Esophagus (tissue), 2 donors: ENCODE results near the gene COX10. TPM values are rescaled to one million over a fixed set of nuclear protein-coding genes. Genes with fewer than 3 reads are reported as not detected.

Experiments used
- H3K27ac ChIP-seq, 2 donors: one replicate each; pipeline ENCODE4 v1.5.1; 2013; ENCODE audit warnings: low read depth in 2 of 2, mild to moderate bottlenecking in 2 of 2, inconsistent platforms in 1 of 2, low read length in 1 of 2, moderate library complexity in 1 of 2
- H3K27me3 ChIP-seq, 2 donors: one replicate each; pipeline ENCODE4 v1.6.1; 2013; ENCODE audit warnings: low read length in 2 of 2, control low read depth in 1 of 2, mild to moderate bottlenecking in 1 of 2; ENCODE audit not compliant: insufficient read depth in 2 of 2, control insufficient read depth in 1 of 2
- H3K36me3 ChIP-seq, 2 donors: one replicate each; pipeline ENCODE4 v1.6.1; 2013; ENCODE audit warnings: low read length in 1 of 2; ENCODE audit not compliant: control insufficient read depth in 2 of 2, insufficient read depth in 2 of 2
- H3K4me1 ChIP-seq, 2 donors: one replicate each; pipeline ENCODE4 v1.6.1; 2013; ENCODE audit warnings: low read length in 1 of 2; ENCODE audit not compliant: control insufficient read depth in 2 of 2, insufficient read depth in 2 of 2
- H3K4me3 ChIP-seq, 2 donors: one replicate each; pipeline ENCODE4 v1.5.1; 2013; ENCODE audit warnings: low read length in 2 of 2, mild to moderate bottlenecking in 2 of 2, low read depth in 1 of 2, moderate library complexity in 1 of 2
- H3K9me3 ChIP-seq, 2 donors: one replicate each; pipeline ENCODE4 v1.6.1; 2013; ENCODE audit warnings: mild to moderate bottlenecking in 2 of 2, low read depth in 1 of 2, low read length in 1 of 2, moderate library complexity in 1 of 2; ENCODE audit not compliant: control insufficient read depth in 2 of 2, insufficient read depth in 1 of 2
- WGBS, 2 donors: extraction: QIAGEN DNeasy Blood & Tissue Kit; methylation state at CpG; one replicate each; pipeline ENCODE4 v1.1.7; 2013; 5-methylcytosine and 5-hydroxymethylcytosine counted together
- polyA plus RNA-seq, 2 donors: library from polyadenylated mRNA; stranded (reverse); fragments of 200-250 nt; gene quantifications; one replicate each; pipeline ENCODE4 v1.2.3, GENCODE V29; 2013
- donor health status: healthy with polysubstance abuse.
- donor health status: Bipolar disorder and iron deficiency.

Gene COX10
- polyA plus RNA-seq, 2 donors: 6.8 to 9.7 TPM

GRCh38 chr17:14047591-14047990 lies 21.7 kb upstream of the COX10 start:
- H3K36me3 ChIP-seq: peaks cover 0 to 4% of the 10 kb centered on the region in 2 donors
- H3K4me3 ChIP-seq: no peak overlapping the region
- H3K27ac ChIP-seq: no peak overlapping the region
- no peaks in the 10 kb centered on the region for H3K9me3 ChIP-seq
- 77 to 83% methylated on average over 4 of the region's 4 CpGs for WGBS, 2 donors
- H3K27me3 ChIP-seq: no peaks in the 10 kb centered on the region
- no peaks in the 10 kb centered on the region for H3K4me1 ChIP-seq

DNA sequence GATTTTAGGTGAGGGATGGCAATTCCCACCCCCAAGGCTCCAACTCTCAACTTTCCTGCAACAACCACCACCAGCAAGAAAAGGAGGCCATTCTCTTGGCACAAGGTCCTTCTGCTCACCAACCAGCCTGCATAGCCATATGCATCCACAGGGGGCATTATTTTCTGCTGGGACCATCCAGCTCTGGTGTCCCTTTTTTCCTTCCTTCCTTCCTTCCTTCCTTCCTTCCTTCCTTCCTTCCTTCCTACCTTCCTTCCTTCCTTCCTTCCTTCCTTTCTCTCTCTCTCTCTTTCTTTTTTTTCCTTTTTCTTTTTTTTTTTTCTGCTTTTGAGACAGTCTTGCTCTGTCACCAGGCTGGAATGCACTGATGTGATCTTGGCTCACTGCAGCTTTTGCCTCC lies 21.1 kb upstream of the COX10 start:
- no peaks in the 10 kb centered on the region for H3K4me1 ChIP-seq
- H3K27ac ChIP-seq: no peak overlapping the region
- no peak overlapping the region for H3K4me3 ChIP-seq
- no peaks in the 10 kb centered on the region for H3K9me3 ChIP-seq
- H3K27me3 ChIP-seq: no peaks in the 10 kb centered on the region
- peaks cover 0 to 4% of the 10 kb centered on the region in 2 donors for H3K36me3 ChIP-seq

- Histone ChIP-seq H3K4me3 (no peak overlapping the region), H3K9me3 (no peaks in the 10 kb centered on the region), H3K27ac (no peak overlapping the region), H3K4me1 (no peaks in the 10 kb centered on the region), H3K36me3 (peaks cover 0 to 4% of the 10 kb centered on the region in 2 donors), H3K27me3 (no peaks in the 10 kb centered on the region)
- WGBS, 2 donors: 91 to 92% methylated on average over 5 of the region's 5 CpGs
These were observed 18.7 kb upstream of the COX10 start for GRCh38 chr17:14050616-14051015.

DNA sequence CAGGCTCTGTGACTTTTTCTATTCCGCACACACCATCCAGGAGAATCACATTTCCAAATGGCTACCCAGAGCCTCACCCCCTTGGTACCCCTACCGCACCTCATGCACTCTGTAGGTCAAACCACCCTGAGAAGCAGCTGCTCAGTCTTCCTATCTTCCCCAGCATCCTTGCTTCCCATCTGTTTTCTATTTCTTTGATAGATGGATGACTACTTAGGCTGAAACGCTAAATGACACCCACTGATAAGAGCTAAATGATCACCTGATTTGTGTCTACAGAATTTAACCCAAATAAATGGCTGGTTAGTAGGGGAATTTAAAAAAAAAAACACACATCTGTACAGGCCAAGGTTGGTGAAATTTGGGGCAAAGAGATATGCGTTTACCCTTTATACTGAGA lies 17.6 kb upstream of the COX10 start:
- Histone ChIP-seq H3K36me3 (peaks cover 0 to 4% of the 10 kb centered on the region in 2 donors), H3K4me1 (no peaks in the 10 kb centered on the region), H3K4me3 (no peak overlapping the region), H3K27me3 (no peaks in the 10 kb centered on the region), H3K9me3 (no peaks in the 10 kb centered on the region), H3K27ac (no peak overlapping the region)
- 92% methylated on average over 4 of the region's 4 CpGs for WGBS, 2 donors

GRCh38 chr17:14052886-14053615 lies 16.3 kb upstream of the COX10 start:
- WGBS, 2 donors: 53 to 64% methylated on average over 6 of the region's 6 CpGs
- Histone ChIP-seq H3K36me3 (peaks cover 0 to 4% of the 10 kb centered on the region in 2 donors), H3K4me1 (no peaks in the 10 kb centered on the region), H3K9me3 (no peaks in the 10 kb centered on the region), H3K27me3 (no peaks in the 10 kb centered on the region), H3K27ac (no peak overlapping the region), H3K4me3 (no peak overlapping the region)

DNA sequence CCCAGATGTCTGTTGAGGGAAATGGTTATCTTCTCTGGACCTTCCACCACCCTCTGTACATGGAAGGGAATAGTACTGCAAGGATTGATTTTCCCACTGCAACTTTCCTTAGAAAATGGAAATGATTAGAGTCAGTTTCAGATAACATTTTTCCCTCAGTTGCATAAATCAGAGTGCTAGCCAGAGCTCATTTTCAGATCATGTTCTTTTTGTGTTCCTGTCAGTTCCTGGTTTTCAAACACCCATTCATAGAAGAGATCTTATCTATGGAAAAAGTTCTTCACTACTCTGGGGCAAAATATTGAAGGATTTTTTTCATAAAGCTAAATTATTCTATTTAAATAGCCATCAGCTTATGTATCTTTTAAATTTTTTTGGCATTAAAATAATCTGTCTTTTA lies 11.7 kb upstream of the COX10 start:
- Histone ChIP-seq H3K27ac (no peak overlapping the region), H3K4me1 (peaks cover 0 to 4% of the 10 kb centered on the region in 2 donors), H3K9me3 (no peaks in the 10 kb centered on the region)

DNA sequence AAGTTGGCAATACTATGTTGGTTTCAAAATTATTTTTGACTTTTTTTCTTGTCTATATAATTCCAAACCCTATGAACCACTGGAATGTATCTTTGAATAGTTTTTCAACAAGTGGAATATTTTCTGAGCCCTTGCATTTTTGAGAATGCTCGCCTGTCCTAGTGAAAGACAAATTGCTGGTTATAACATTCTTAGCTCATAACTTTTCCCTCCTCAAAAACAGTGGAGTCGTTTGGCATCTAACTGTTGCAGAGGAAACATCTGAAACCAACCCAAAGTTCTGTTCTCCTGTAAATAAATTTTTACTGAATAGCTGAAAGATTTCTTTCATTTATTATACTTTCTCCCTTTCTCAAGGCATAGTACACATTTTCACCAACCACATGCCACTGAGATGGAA lies 11.3 kb upstream of the COX10 start:
- H3K9me3 ChIP-seq: no peaks in the 10 kb centered on the region
- peaks cover 0 to 2% of the 10 kb centered on the region in 2 donors for H3K36me3 ChIP-seq
- WGBS, 2 donors: 83 to 85% methylated on average over 2 of the region's 2 CpGs
- peaks cover 0 to 4% of the 10 kb centered on the region in 2 donors for H3K4me1 ChIP-seq
- no peak overlapping the region for H3K4me3 ChIP-seq
- no peaks in the 10 kb centered on the region for H3K27me3 ChIP-seq
- H3K27ac ChIP-seq: no peak overlapping the region

More for the DNA sequence above, 11.7 kb upstream of the COX10 start:
- Histone ChIP-seq H3K4me3 (no peak overlapping the region), H3K27me3 (no peaks in the 10 kb centered on the region), H3K36me3 (peaks cover 0 to 2% of the 10 kb centered on the region in 2 donors)

DNA sequence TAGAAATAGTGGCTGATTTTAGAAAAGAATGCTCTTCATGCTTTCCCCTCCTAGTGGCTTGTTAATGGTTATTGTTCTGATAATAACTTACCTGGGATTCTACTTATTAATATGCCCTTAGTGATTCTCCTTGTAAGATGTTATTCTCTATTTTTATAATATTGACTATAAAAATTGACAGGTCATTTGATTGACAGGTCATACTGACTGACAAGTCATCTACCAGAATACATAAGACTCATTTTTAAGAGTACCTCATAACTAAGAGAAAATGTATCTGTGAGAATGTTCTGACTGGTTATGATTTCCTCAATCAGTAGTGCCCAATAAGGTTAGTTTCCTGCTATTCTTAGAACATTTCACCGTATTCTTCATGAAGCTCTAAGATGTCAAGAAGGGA lies 8.6 kb upstream of the COX10 start:
- no peaks in the 10 kb centered on the region for H3K9me3 ChIP-seq
- no peak overlapping the region for H3K4me3 ChIP-seq
- H3K36me3 ChIP-seq: peaks cover 0 to 2% of the 10 kb centered on the region in 2 donors
- no peak overlapping the region for H3K27ac ChIP-seq
- no peaks in the 10 kb centered on the region for H3K27me3 ChIP-seq
- 93 to 95% methylated on average over 1 of the region's 1 CpG for WGBS, 2 donors
- H3K4me1 ChIP-seq: peaks cover 0 to 4% of the 10 kb centered on the region in 2 donors

- Histone ChIP-seq H3K27me3 (no peaks in the 10 kb centered on the region), H3K36me3 (peaks cover 0 to 2% of the 10 kb centered on the region in 2 donors), H3K27ac (peak overlapping the region in 1 of 2 donors; percentile 65), H3K9me3 (no peaks in the 10 kb centered on the region), H3K4me1 (peaks cover 0 to 4% of the 10 kb centered on the region in 2 donors), H3K4me3 (no peak overlapping the region)
- WGBS, 2 donors: 57 to 64% methylated on average over 10 of the region's 10 CpGs
These were observed 7.4 kb upstream of the COX10 start for GRCh38 chr17:14061666-14062560.
